Stimulated activated CD4-positive, alpha-beta T cell treated with anti-CD3 and anti-CD28 coated beads, Interleukin-12 subunit alpha, Interleukin-12 subunit beta, amount 100 ng/mL, for 24 hours (primary cell): ENCODE data around the gene MUTYH.

Experiments used
- DNase-seq, 2 experiments: peaks; one replicate each; pipeline ENCODE4 v3.0.0-alpha.2; 2020; ENCODE audit warnings: low read depth in 2 of 2

Gene MUTYH

GRCh38 chr1:45348966-45349677 lies 8.9 kb upstream of the MUTYH start:
- no peak for DNase-seq

GRCh38 chr1:45348609-45348965 lies 8.3 kb upstream of the MUTYH start:
- no peak for DNase-seq

GRCh38 chr1:45348020-45348419 lies 7.8 kb upstream of the MUTYH start:
- no peak for DNase-seq

GRCh38 chr1:45346473-45346872 lies 6.2 kb upstream of the MUTYH start:
- DNase-seq, result no peak

GRCh38 chr1:45345014-45345413 lies 4.8 kb upstream of the MUTYH start:
- DNase-seq, result no peak

GRCh38 chr1:45344499-45344898 lies 4.3 kb upstream of the MUTYH start:
- DNase-seq, result no peak

- DNase-seq, result no peak
Observed at GRCh38 chr1:45340816-45341466, 701 bp upstream of the MUTYH start.

GRCh38 chr1:45337630-45338325 lies 2.5 kb downstream of the MUTYH start:
- no peak for DNase-seq

GRCh38 chr1:45335855-45336324 lies 4.3 kb downstream of the MUTYH start:
- DNase-seq, result no peak

GRCh38 chr1:45334308-45335245 lies 5.7 kb downstream of the MUTYH start:
- no peak for DNase-seq

GRCh38 chr1:45332346-45332720 lies 7.9 kb downstream of the MUTYH start:
- DNase-seq, result no peak

GRCh38 chr1:45331436-45332345 lies 8.5 kb downstream of the MUTYH start:
- no peak for DNase-seq

GRCh38 chr1:45329445-45329844 lies 10.8 kb downstream of the MUTYH start:
- DNase-seq, result no peak

- no peak for DNase-seq
Observed at GRCh38 chr1:45328680-45329079, 11.6 kb downstream of the MUTYH start.

GRCh38 chr1:45327644-45328515 lies 12.4 kb downstream of the MUTYH start:
- no peak for DNase-seq

GRCh38 chr1:45326627-45327623 lies 13.3 kb downstream of the MUTYH start, which contains the start of gene HPDL:
TSS of gene HPDL (plus strand) at chr1:45326895. CDS start at chr1:45327149, 254 bp downstream.
- DNase-seq, result peak; percentile 60 to 80

- DNase-seq, result no peak
Observed at GRCh38 chr1:45325851-45326506, 14.3 kb downstream of the MUTYH start.
